CD4-positive, alpha-beta T cell treated with Interleukin-17A for 1 hour (primary cell): Measurements from ENCODE around the gene ITPK1.

ENCODE experiments used
- DNase-seq: peaks from one replicate; pipeline ENCODE4 v3.0.0-alpha.2; 2020

The ITPK1 gene

DNA sequence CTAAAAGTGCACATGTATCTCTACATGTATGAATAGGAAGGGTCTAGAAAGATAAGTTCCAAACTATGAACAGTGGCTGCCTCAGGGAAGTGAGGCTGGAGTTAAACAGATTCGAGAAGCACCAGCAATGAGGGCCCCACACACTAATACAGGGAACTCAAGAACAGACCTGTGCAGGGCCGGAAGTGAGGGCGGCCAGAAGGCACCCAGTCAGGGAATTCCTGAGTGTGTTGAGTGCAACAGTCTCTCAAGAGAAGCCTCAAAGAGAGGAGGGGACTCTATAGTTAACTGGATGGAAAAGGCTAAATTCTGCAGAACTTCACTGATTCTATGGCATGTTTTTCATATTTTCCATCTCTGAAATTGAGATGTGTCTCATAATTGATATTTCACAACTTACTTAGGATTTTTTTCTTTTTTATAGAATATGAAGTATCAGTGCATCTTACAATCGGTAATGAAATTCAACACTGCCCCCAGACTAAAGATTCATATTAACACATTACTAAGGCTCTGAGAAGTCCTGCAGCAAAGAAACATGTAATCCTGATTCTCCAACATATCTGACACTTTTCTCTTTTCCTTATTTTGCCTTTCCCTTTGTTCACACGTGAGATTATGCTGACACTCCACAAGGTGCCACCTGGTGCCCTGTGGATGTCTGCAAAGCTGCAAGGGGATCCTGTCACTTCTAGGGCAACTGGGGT is 131.5 kb downstream of the ITPK1 start:
- no peak for DNase-seq

DNA sequence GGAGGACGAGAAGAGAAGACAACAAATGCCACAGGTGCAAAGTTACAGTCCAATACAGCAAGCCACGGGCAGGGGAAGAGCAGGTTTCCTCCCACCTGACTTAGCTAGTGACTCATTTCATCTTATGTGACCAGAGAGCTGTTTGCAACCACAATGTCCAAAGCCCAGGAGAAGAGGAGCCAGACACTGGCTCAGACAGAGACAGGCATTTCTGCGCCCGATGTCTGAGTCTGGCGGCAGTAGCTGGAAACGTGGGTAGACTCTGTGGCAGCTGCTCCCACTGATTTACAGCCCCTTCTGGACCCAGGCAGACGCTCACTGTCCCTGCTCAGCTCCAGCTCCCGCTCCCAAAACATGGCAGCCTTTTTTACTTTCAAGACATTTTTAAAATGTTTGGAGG is 132.8 kb downstream of the ITPK1 start:
- no peak for DNase-seq

DNA sequence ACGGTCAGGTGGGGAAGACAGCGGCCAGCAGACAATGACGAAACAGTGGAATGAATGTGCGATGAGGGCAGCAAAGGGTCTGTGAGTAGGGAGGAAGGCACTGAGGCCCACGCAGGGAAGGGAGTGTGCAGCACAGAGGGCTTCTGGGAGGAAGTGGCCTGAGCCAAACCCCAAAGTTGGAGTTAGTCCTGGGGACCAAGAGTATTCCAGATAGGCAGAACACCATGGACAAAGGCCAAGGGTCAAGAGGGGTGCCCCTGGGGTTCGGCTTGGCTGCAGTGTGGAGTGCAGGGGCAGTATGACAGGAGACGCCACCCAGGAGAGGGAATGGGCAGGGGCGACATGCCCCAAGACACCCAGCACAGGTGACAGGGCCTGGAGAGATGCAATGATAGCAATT is 134.0 kb downstream of the ITPK1 start:
- DNase-seq = no peak

DNA sequence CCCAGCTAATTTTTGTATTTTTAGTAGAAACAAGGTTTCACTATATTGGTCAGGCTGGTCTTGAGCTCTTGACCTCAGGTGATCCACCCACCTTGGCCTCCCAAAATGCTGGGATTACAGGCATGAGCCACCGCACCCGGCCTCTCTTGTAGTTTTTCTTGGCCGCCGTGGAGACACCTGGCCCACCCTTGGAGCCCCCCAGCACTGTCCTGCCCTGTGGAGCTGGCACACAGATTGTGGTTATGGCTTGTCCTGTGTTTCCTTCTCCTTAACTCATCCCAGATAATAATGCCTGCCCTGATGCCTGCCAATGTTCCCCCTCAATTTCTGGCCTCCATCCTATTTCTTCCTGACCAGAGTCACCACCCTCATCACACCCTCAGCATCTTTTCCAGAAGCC is 134.9 kb downstream of the ITPK1 start:
- no peak for DNase-seq

DNA sequence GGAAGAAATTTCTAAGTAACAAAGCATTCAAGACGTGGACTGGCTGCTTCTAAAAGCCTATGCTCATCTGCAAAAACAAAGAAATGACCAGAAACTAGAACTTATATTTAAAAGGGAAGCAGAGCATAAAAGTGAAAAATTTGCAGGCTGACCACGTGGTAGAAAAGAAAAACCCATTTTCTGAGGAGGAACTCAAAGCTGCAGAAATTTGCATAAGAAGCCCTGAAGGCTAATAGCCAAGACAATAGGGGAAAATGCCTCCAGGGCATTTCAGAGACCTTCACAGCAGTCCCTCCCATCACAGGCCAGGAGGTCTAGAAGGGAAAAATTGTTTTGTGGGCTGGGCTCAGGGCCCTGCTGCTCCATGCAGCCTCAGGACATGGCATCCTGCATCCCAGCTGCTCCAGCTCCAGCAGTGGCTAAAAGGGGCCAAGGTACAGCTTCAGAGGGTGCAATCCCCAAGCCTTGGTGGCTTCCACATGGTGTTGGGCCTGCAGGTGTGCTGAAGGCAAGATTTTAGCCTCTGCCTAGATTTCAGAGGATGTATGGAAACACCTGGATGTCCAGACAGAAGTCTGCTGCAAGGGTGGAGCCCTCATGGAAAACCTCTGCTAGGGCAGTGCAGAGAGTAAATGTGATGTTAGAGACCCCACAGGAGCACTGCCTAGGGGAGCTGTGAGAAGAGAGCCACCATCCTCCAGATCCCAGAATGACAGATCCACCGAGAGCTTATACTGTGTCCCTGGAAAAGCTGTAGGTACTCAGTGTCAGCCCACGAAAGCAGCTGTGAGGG is 137.3 kb downstream of the ITPK1 start:
- no peak for DNase-seq

DNA sequence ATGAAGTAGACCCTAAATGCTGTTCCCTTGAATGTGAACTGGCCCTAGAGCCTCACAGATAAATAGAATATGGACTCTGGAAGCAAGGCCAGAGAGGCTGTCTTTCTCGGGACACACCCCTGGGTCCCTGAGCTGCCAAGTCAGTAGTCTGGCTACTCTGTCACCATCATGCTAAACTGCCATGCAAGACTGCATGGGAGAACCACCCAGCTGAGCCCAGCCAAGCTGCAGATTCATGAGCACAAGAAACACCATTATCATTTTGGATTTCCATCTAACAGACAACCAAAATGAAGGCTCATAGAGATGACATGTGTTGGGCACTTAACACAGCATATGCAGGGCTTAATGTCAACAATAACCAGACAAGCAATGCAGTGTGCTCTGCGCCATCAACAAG is 139.5 kb downstream of the ITPK1 start:
- no peak for DNase-seq

DNA sequence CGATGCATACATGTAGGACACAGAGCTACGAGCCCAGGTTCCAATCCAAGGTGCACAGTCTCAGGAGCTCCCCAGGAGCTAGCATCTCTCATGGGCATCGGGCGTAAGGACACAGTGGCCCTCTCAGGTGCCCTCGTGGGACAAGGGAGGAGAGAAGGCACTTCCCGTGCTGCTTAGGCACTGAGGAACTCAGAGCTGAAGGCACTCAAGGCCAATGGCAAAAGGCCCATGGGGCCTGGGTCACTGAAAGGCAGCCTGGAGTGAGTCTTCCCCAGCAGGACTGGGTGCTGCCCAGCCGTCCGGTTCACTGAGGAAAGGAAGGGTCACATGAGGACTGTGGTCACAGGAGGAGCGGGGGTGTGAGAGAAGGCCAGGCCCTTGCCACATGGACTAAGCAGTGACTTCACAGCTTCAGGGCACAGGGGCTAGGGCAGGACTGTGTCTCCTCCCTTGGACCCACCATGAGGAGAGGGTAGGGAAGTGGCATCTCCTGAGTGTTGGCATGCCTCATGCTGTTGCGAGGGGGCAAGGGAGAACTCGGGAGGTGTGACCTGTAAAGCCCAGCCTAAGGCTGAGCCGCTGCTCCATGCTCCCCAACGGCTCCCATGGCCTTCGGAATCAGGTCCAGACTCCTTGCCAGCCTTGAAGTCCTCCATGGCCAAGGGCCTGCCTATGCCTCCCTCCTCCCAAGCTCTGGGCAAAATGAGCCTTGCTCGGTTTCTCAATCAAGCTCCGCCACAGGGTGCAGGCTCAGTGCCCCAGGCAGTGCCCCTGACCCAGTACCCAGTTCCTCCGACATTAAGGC is 141.0 kb downstream of the ITPK1 start:
- DNase-seq = no peak

DNA sequence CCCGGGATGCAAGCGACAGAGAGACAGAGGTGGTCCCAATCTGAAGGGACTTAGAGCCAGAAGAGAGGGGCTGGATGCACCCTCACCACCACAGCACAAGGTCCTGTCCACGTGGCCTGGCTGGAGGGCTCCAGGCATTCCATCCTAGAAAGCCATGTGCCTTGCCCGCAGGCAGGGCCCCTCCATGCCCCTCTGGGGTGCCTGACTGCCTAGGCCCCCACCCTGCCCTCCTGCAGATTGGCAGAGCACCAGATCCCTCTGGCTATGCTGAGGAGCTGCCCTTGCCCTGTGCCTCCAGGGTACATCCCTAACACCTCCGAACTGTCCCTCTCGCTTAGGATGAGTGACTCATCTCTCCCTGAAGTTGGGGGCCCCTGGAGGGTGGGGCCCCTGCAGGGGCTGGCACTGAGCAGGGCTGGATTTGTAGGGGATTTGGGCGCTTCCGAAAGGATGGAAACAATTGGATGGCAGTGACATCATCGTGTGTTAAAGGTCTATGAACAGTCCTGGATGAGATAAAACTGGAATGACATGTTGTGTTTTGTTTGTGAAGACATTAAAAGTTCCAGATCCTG is 141.8 kb downstream of the ITPK1 start:
- no peak for DNase-seq

DNA sequence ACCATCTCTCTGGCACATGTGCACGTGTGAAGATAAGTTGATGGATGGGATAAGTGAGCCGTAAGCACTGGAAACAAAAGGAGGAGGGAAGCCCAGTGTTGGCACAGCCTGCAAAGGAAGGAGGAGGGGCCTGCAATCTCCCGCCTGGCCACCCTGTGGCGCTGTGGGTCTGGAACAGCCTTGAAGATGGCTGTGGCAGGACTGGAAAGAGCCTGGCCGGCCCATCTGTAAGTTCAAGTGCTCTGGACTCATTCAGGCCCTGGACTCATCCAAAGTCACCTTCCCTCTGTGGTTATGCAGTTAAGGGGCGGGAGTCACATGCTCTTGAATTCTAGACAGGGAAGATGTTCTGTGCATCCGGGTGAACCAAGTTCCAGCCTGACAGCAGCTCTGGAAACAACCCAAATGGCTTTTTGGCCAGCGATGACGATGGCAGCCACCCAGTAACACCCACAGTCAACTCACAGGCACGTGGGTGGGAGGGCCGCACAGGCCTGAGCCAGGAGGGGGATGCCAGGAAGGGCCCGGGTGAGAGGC is 142.4 kb downstream of the ITPK1 start:
- DNase-seq = peak; percentile 6

DNA sequence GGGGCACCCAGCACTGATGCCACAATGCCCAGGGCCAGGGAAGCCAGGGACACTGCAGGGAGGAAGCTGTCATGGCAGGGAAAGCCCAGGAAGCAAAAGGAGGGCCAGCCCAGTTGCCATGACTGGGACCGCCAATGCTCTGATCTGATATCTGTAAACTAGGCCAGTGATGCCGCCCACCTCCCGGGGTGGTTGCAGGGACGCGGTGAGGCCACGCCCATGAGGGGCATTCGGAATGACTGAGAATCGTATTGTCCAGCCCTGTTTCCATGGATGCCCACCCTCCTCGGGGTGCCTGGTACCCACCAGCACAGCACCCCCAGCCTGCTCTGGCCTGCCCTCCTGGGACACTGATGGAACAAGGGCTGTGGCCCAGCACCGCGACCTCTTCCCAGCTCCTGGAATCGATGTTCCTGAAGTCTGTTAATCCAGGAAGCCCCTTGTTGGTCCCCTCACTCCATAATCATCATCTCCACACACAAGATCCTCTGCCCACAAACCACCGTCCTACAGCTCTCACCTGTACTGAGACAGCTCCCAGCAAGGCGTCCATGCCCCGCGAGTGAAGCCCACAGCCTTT is 144.0 kb downstream of the ITPK1 start:
- DNase-seq = no peak

DNA sequence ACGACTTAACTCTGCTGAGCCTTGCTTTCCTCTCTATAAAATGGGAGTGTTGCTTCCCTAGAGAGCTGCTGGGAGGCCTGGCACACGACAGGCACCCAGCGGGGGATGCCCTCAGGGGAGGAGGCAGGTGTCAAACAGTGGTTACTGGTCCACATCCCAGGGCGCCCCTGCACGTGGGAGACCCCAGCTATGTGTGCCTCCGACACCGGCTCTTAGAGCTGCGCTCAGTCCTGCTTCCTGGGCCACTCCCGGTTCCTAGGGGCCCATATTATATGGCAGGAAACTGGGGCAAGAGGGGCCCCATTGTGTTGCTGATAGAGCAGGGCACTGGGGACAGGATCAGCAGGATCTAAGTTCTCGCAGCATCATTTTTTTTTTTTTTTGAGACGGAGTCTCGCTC is 145.5 kb downstream of the ITPK1 start:
- no peak for DNase-seq

DNA sequence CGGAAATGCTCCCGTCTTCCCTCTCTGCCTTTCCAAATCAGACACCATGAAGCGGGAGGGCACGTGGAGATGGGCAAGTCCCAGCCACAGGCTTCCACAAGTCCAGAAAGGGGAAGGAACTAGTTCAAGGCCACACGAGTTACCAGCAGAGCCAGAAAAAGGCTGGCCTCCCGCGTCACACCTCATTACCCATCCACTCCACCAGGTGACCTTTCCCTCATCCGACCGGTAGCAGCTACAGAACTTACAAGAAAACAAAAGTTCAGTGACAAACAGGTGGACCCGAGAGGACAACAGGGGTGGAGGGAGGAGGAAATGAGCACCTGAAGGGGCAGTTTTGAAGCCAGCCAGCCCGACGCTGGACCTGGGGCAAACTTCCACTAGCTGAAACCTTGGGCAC is 145.9 kb downstream of the ITPK1 start:
- DNase-seq = no peak

DNA sequence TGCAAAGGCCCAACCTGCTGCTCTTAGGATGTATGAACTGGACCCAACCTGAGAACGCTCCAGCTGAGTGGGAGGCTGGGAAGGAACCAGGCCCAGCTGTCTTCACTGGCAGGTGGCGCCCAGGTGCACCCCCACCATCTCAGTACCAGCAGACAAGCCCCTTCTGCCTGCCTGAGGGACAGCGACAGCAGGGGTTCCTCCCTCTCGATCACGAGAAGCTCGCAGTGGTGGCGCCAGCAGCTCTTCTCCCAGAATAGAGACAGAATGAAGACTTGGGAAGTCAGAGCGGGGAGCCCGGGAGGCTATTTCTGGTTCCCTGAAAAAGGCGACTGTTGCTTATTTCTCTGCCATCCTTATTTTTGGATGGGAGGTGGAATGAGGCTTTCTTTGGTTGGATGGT is 146.3 kb downstream of the ITPK1 start:
- no peak for DNase-seq

DNA sequence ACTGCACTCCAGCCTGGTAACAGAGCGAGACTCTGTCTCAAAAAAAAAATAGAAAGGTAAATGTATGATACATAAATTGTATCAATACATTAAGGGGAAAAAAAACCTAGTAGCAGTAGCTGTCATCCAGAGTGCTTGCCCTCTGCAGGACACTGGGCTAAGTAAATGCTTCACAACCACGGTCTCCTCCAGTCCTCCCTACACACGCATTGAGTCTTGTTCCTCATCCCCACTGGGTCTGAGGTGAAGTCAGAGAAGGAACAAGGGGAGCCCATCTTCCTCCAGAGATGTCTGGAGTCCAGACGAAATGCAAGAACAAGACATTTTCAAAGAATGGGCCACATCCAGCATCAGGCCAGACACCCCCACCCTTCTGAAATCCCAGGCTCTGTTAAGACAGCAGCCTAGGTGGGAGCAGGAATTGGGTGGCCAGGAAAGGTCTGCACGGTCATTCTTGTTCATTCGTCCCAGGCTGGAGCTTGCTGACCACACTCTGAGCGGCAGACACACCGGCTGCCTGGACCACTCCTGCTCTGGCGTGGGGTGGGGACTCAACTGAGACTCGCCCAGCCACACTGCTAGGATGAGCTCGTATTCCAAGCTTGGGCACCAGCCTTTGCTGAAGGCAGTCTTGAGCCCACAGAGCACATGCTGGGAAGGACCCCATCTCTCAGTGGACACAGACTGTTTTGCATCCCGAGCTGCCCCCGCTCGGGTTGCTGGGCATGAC is 147.3 kb downstream of the ITPK1 start:
- no peak for DNase-seq

DNA sequence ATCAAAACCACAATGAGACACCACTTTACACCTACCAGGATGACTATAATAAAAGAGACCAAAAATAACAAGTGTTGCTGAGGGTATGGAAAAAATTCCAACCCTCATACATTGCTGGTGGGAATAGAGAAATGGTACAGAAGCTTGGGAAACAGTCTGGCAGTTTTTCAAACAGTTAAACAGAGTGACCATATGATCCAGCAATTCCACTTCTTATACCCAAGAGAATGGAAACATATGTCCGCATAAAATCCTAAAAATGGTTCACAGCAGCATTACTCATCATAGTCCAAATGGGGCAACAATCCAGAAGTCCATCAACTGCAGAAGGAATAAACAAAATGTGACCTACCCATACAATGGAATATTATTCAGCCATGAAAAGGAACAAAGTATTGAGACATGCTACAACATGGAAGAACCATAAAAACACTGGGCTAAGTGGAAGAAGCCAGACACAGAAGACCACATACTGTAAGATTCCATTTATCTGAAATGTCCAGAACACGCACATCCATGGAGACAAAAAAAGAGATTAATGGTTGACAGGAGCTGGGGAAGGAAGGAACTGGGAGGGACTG is 148.3 kb downstream of the ITPK1 start:
- DNase-seq = no peak

DNA sequence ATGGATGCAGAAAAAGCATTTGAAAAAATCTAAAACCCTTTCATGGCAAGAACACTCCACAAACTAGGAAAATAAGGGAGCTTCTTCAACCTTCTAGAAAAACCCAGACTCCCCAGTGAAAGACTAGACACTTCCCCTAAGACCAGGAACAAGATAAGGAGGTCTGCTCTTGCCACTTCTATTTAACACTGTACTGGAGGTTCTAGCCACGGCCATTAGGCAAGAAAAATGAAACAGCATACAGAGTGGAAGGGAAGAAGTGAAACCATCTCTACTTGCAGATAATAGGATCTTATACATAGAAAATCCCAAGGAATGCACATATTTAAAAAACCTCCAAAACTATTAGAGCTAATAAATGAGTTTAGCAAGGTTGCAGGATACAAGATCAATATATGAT is 150.4 kb downstream of the ITPK1 start:
- DNase-seq = no peak

DNA sequence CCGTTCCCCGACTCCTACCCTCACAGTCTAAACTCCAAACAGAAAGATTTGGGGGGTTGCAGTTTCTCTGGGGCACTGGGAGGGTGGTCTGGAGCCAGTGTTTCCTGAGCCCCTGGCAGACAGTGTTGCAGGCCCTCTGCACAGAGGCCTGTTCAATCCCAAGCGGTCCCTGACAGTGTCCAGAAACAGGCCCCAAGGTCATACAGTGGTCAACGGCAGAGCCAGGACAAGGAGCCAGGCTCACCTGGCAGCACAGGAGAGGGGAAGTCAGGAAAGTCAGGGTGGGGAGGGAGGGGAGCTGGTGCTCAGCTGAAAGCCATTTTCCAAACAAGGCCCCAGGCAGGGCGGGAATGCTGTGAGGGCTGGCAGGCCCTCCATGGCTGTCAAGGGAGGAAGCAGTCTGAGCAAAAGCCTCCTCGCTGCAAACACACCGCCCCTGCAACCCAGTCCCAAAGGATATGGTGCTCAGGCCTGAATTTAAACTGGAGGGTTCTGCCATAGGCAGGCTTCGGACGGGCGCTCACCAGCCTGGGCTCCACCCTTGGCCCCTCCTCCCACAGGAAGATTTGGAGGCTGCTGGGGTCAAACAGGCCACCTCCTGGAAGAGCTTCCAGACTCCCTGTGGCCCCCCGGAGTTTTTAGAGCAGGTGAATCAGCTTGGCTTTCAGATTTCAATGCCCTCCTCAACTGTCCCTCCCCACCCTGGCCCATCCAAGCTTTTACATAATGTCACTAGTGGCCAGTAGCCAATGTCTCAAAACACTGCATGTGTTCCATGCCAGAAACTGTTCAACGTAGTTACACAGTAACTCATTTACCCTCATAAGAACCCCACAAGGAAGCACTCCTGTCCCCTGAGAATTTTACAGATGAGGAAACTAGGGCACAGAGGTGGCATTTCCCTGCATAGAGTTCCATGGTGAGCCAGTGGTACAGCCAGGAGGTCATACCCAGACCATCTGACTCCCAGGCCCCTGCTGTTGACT is 151.3 kb downstream of the ITPK1 start:
- DNase-seq = no peak

DNA sequence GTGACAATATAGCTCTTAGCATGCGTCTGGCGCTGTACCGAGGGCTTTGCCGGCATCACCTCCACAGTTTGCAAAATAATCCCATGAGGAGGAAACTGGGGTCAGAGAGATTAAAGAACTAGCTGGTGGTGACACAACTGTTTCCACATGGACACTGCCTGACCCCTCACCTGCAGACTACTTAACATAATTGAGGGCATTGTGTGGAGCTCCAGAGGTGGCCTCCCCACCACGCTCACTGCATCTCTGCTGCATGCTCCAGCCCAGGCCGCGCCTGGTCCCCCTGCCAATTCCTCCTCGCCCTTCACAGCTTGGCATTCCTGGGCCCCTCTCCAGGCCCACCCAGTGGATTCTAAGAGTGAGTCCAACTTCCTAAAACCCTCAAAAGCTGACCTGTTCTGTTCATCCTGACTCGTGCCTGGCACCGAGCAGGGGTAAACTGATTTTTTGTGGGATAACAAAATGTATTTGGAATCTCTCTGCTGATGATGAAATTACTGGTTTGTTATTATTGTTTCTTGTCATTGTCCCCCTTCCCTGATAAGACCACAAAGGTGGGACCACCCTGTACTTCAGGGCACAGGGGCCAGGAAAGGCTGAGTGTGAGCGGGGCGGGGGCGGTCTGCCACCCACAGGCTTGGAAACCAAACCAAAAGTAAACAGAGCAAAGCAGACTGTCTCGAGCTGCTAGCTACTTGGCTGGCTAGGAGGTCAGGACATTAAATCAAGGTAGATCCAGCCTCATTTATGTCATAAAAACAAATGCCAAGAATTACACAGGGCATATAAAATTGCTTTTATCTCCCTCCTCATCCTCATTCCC is 152.2 kb downstream of the ITPK1 start:
- DNase-seq = no peak

DNA sequence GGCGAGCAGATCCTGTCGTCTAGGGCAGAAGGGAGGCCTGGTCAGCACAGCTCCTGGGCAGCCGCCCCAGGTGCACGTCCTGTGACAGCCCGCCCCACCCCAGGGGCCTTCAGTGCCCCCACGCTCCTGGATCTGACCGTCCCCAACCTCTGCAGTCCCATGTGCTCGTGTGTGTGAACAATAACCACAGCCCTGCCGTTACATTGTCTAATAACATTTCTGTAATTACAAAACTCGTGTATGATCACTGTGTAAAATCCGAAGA is 153.0 kb downstream of the ITPK1 start:
- DNase-seq = no peak
